WTC11 (cell line): Measurements from ENCODE around the gene KMT2A.

Experiments
- CTCF ChIP-seq: fragments of 200-600 bp; IDR thresholded peaks from 2 replicates; pipeline ENCODE4 v1.8.0; 2022; ENCODE audit warnings: antibody characterized with exemption
- JUN ChIP-seq: sonication (generic); formaldehyde crosslinking; IDR thresholded peaks from 2 replicates; pipeline ENCODE4 v1.8.0; 2023; ENCODE audit warnings: mild to moderate bottlenecking, missing genetic modification reagents
- NR2C2 ChIP-seq: sonication (generic); formaldehyde crosslinking; IDR thresholded peaks from 2 replicates; pipeline ENCODE4 v1.8.0; 2022; ENCODE audit warnings: mild to moderate bottlenecking, missing genetic modification reagents
- PRDM15 ChIP-seq: sonication (generic); formaldehyde crosslinking; IDR thresholded peaks from 2 replicates; pipeline ENCODE4 v1.8.0; 2022; ENCODE audit warnings: missing genetic modification reagents

- TF ChIP-seq PRDM15 (CRISPR knock-in tag) (no peak), CTCF (no peak), NR2C2 (CRISPR knock-in tag) (no peak), JUN (no peak)
These were observed 34.7 kb downstream of the KMT2A start for GRCh38 chr11:118471030-118471429.
